CD4-positive, alpha-beta T cell treated with Interleukin-10 for 1 hour (primary cell): Measurements from ENCODE around the gene MCTP1.
A peak's percentile ranks its signal among the peaks of the same experiment; 100 is the strongest.

ENCODE experiments used
- DNase-seq: peaks from one replicate; pipeline ENCODE4 v3.0.0-alpha.2; 2020

Gene MCTP1

DNA sequence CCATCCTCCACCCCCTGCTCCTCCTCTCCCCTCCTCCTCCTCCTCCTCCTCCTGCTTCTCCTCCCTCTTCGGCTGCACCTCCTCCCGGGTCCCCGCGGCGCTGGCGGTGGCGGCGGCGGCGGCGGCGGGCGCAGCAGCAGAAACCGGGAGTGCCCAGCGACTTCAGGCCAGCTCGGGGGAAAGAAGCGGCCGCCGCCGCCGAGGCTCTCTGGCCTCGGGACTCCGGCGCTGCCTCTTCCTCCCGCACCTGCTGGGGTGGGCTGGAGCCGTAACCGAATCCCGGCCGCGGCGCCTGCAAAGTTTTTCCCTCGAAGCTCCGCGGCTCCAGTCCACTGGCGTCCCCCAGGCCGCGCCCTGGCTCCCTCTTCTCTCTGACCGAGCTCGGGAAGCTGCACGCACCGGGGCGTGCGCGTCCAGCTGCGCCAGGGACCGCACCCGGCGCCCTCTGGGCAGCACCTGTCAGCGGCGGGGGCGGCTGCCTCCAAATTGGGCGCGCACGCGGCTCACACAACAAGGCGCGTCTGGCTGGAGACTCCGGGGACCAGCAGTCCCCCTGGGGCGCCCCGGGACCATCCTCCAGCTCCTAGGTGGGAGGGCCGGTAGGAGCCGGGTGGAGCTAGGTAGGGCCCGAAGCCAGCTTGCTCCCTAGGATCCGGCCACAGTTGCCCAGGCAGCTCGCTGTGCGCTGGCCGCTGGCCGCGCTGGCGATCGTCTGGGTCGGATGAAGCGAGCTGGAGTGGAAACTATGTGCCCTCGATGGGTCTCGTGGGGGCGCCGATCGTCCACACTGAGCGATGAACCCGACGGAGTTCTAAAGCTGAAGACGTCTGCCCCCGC, at the start of gene MCTP1:
TSS of gene MCTP1 (minus strand) at position 523 of the 837 bp plus-strand sequence.
- DNase-seq, result no peak

DNA sequence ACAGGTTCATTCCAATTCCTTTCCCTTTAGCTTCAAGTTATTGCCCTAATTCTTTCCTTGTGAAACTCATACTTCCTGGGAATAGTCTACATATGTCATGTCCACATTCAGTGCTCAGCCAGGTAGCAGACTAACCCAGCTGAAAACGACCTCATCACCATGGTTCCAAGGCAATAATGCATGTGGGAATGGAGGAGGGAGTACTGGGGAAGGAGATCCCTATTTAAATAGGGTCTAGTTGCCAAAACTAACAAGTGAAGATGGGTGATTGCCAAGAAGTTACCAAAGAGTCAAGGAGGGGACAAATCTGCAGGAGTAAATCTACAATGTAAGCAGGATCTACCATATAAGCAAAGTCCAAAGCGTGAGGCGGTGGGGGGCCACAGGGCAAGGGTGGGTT, 47.3 kb upstream of the MCTP1 start:
- no peak for DNase-seq

GRCh38 chr5:95331358-95331757, 46.5 kb upstream of the MCTP1 start:
- DNase-seq, result no peak

- no peak for DNase-seq
Observed at GRCh38 chr5:95327211-95327610, 42.3 kb upstream of the MCTP1 start.

- no peak for DNase-seq
Observed at GRCh38 chr5:95317687-95318086, 32.8 kb upstream of the MCTP1 start.

GRCh38 chr5:95317085-95317484, 32.2 kb upstream of the MCTP1 start:
- no peak for DNase-seq

DNA sequence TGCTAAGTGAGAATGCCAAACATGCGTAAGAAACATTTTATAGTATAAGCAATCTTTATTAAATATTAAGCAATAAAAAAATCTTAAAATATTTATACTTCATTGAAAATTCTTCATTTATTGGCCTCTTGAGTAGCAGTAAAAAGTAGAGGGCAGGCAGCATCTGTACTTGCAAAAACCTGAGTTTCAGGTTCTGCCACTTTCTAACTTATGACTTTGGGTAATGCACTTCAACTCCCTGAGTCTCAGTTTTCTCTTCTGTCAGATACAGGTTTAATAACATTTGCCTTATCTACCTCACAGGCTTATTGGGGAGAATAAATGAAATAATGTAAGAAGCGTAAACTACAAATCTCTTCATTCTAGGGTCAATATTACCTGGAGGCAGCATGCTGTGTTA, 19.8 kb upstream of the MCTP1 start:
- no peak for DNase-seq

DNA sequence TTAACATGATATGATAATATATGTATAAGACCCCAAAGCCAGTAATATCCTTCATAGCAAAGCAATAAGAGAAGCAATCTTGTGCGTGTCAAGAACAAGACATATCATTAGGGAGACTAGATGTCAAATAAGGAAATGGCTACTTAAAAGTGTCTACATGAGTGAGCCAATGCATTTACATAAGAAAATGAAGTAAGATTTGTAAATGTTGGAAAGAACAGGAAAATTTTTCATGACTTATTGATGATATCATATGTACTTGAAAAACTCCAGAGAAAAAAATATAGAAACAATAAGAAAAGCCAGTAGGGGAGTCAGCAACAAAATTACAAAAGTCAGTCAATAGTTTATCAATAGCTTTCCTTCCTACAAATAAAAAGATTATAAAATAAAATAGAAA, 13.8 kb upstream of the MCTP1 start:
- DNase-seq, result no peak

DNA sequence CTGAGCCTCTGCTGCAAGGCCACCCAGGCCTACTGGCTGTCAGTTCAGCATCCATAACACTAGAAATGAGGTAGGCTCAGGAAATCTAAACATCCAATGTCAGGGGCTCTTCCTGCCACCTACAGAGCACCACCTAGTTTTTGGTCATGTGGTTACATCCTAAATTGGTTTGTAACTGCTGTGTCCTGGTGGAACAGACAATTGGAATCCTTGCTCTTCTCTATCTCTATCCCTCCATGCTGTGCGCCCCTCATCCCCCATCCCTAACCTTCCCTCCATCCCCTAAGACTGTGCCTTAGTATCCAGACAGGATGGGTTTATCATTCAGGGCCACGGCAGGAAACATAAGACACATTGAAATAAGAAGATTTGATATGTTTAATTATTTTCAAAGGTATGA, 11.4 kb upstream of the MCTP1 start:
- DNase-seq, result no peak

DNA sequence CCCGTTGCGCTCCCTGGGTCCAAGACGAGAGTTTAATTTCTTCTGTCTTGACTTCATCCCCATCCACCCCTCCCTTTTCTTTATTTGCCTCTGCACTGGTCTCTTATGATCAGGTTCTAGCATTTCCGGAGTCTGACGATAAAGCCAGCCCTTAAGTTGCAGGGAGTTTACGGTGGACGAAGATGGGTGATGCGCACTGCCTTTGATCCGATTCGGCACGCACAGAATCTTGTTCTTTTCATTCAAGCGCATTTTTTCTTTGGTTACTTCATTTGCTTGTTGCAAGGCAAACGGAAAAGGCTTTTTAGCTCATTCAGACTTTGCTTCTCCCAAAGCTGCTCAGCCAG, 488 bp upstream of the MCTP1 start:
- no peak for DNase-seq

- DNase-seq, result no peak
Observed at GRCh38 chr5:95283761-95284571, 928 bp downstream of the MCTP1 start.

DNA sequence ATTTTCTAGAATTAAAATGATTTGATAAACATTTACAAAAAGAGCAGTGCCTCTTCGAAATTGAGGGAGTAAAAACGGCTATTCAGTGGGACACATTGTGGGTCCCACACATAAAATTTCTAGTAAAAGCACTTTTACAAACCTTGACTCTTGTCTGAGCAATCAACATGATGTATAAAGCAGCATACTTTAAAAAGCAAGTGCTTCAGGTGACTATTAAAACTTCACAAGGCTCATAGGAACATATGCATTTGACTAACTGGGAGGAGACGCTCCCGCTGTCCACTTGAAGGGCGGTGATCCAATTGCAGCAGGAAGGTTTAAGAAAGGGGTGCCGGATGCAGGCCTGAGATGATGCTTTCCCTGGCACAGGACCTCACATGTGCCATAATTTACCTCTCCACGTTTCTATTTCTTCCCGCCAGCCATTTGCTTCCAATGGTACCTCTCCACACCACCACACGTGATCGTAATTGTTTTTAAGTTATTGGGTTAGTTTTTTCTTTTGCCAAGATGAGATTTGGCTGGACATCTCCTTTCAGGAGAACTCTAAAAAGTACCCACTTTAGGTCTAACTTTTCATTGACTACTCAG, 1.8 kb downstream of the MCTP1 start:
- DNase-seq, result no peak

DNA sequence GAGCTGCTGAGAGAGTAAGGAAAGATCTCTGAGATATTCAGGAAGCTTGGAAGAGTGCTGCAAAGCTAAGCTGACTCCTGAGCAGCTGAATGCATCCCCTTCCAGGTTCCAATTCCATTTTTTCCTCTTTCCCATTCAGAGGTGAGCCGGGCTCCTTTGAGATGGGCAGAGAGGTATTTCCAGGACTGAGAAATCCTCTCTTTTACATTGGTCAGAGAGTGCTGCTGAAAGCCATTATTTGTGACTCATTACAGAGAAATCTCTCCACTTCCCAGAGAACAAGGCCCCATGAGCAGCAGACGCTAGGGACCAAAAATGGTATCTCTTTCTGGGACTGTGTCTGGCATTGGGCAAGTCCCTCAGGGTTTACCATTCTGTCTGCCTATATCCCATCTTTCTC, 3.7 kb downstream of the MCTP1 start:
- no peak for DNase-seq

- no peak for DNase-seq
Observed at GRCh38 chr5:95280401-95281095, 4.3 kb downstream of the MCTP1 start.

DNA sequence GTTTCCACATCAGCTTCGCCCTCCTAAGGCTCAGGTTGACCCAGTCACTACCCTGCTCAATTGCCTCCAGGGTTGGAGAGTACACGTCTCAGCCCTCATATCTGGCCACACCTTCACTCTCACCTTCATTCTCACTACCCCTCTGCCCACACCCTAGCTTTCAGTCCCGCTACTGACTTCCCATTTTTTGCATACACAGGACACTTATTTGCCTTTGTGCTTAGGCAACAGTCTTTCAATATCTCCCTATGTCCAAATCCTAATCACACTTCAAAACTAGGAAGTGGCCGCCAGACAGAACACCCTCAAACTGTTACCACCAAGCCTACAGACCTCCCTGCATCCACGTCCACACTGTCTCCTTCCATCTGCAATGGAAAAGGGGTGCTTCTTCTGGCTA, 10.9 kb downstream of the MCTP1 start:
- no peak for DNase-seq

DNA sequence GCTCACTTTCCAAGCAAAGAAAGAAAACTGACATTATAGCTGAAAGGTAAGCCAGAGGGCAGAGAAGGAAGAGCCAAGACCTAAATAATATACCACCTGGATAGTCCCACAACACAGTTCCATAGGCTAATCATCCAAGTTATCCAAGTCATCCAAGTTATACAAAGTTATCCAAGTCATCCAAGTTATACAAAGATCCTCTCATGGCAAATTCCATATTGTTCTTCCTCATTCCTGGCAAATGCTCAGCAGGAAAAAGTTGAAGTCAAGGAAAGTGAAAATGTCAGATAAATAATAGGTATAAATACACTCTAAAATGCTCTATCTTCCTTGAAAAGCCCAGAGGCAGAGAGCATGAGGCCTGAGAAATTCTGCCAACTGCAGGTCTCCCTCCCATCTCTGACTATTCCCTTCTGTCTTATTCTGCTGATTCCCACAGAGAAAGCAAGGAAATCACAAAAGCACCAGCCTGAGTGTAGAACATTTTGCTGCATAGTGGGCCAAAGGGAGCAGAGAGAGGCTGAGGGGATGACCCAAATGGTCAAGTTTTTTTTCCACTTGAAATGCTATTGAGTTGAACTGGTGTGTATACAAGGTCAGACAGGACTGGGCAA, 12.5 kb downstream of the MCTP1 start:
- no peak for DNase-seq

DNA sequence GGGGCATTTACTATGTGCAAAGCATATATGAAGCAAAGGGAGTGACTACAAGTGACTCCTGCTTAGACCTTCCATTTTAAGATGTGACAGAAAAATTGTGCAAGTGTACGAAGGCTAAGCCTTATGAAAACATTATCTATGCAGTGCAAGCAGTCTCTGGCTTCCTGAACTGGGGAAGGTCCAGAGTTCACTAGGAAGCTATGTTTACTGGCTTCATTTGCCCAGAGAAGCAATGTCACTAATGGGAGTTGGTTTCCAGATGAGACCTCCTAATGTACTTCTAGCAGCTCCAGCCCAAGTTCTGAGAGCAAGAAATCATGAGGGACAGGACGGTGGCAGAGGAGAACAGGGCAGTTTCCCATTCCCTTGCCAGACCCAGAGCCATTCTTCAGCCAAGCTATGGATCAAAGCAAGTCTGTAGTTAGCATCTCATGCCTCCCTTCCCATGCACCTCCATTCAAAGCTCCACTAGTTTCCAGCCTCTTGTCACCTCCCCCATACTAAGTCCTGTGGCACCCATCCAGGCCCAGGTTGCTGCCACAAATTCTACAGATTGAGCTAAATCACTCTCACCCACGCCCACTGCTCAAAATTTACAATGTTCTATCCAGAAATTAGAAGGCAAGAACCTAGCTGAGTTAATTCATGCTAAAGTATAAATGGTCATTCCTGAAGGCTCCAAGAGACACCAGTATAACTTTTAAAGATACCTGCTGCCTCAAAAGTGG, 21.8 kb downstream of the MCTP1 start:
- DNase-seq, result no peak

- DNase-seq, result peak; percentile 23
Observed at GRCh38 chr5:95261437-95262175, 23.3 kb downstream of the MCTP1 start.

GRCh38 chr5:95256991-95257390, 27.9 kb downstream of the MCTP1 start:
- DNase-seq, result no peak

DNA sequence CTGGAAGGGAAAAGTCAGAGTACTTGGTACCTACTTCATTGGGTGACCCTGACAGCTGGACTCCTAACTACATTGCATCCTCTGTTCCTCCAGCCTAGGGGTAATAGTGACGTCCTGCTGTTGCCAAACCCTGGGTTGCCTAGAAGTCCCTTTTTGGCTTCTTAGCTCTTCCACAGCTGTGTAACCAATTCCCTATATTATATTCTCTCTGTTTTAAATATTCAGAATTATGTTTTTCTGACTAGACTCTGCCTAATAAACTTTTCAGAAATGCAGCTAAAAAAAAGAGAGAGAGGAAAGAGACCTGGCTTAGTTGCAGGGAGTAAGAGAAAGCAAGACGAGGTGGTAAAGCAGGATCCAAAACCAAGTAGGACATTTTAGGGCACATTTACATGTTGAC, 28.4 kb downstream of the MCTP1 start:
- no peak for DNase-seq

- no peak for DNase-seq
Observed at GRCh38 chr5:95252801-95253200, 32.1 kb downstream of the MCTP1 start.
